Loucy (cell line): ENCODE data around the gene MATK.

Source experiments
- H2AFZ ChIP-seq: fragments of 200-600 bp; sonication (generic); 2 replicates; pipeline ENCODE4 v1.6.0; 2016; ENCODE audit warnings: antibody characterized with exemption, mild to moderate bottlenecking, low read length, moderate library complexity
- H3F3A ChIP-seq: fragments of 200-600 bp; 2 replicates; pipeline ENCODE4 v1.6.0; 2016; ENCODE audit warnings: antibody characterized with exemption, low read depth, mild to moderate bottlenecking
- H3K27me3 ChIP-seq: fragments of 200-600 bp; sonication (generic); 2 replicates; pipeline ENCODE4 v1.6.1; 2014; ENCODE audit warnings: low read length, mild to moderate bottlenecking; ENCODE audit not compliant: insufficient read depth, poor library complexity, severe bottlenecking
- H3K36me3 ChIP-seq: fragments of 200-600 bp; sonication (generic); 2 replicates; pipeline ENCODE4 v1.6.1; 2016; ENCODE audit warnings: low read length; ENCODE audit not compliant: insufficient read depth
- H3K4me1 ChIP-seq: fragments of 200-600 bp; sonication (generic); 2 replicates; pipeline ENCODE4 v1.5.1; 2014; ENCODE audit warnings: low read length, mild to moderate bottlenecking; ENCODE audit not compliant: insufficient read depth, poor library complexity, severe bottlenecking
- H3K4me2 ChIP-seq: fragments of 200-600 bp; sonication (generic); 2 replicates; pipeline ENCODE4 v1.6.0; 2014; ENCODE audit warnings: antibody characterized with exemption, low read length, low read depth, mild to moderate bottlenecking; ENCODE audit not compliant: poor library complexity, severe bottlenecking
- H3K4me3 ChIP-seq: fragments of 200-600 bp; sonication (generic); 2 replicates; pipeline ENCODE4 v1.5.1; 2014; ENCODE audit warnings: low read length, mild to moderate bottlenecking, mixed read lengths; ENCODE audit not compliant: poor library complexity, severe bottlenecking
- H3K79me2 ChIP-seq: fragments of 200-600 bp; sonication (generic); 2 replicates; pipeline ENCODE4 v1.6.1; 2014; ENCODE audit warnings: low read length; ENCODE audit not compliant: insufficient read depth
- H3K9ac ChIP-seq: fragments of 200-600 bp; sonication (generic); 2 replicates; pipeline ENCODE4 v1.6.0; 2014; ENCODE audit warnings: mild to moderate bottlenecking, low read depth, low read length, moderate library complexity; ENCODE audit not compliant: poor library complexity, severe bottlenecking
- H3K9me2 ChIP-seq: fragments of 200-600 bp; sonication (generic); replicated peaks from 2 replicates; pipeline ENCODE4 v1.6.1; 2016; ENCODE audit warnings: low read depth, low read length, mixed read lengths
- H3K9me3 ChIP-seq: fragments of 200-600 bp; sonication (generic); 2 replicates; pipeline ENCODE4 v1.6.1; 2014; ENCODE audit warnings: mild to moderate bottlenecking, antibody characterized with exemption, low read length, low read depth; ENCODE audit not compliant: insufficient read depth
- H4K20me1 ChIP-seq: fragments of 200-600 bp; sonication (generic); 2 replicates; pipeline ENCODE4 v1.6.0; 2014; ENCODE audit warnings: antibody characterized with exemption, low read length, mild to moderate bottlenecking; ENCODE audit not compliant: insufficient read depth, poor library complexity, severe bottlenecking
- EZH2phosphoT487 ChIP-seq: fragments of 200-600 bp; IDR thresholded peaks from 2 replicates; pipeline ENCODE4 v1.6.1; 2018; ENCODE audit warnings: antibody characterized with exemption, mild to moderate bottlenecking, moderate library complexity, borderline replicate concordance
- TF ChIP-seq, protein P1 (sequence below): fragments of 200-600 bp; sonication (generic); conservative IDR thresholded peaks from 2 replicates; pipeline ENCODE4 v1.5.1; 2014; ENCODE audit warnings: mild to moderate bottlenecking, antibody characterized with exemption, low read length

MATK gene

DNA sequence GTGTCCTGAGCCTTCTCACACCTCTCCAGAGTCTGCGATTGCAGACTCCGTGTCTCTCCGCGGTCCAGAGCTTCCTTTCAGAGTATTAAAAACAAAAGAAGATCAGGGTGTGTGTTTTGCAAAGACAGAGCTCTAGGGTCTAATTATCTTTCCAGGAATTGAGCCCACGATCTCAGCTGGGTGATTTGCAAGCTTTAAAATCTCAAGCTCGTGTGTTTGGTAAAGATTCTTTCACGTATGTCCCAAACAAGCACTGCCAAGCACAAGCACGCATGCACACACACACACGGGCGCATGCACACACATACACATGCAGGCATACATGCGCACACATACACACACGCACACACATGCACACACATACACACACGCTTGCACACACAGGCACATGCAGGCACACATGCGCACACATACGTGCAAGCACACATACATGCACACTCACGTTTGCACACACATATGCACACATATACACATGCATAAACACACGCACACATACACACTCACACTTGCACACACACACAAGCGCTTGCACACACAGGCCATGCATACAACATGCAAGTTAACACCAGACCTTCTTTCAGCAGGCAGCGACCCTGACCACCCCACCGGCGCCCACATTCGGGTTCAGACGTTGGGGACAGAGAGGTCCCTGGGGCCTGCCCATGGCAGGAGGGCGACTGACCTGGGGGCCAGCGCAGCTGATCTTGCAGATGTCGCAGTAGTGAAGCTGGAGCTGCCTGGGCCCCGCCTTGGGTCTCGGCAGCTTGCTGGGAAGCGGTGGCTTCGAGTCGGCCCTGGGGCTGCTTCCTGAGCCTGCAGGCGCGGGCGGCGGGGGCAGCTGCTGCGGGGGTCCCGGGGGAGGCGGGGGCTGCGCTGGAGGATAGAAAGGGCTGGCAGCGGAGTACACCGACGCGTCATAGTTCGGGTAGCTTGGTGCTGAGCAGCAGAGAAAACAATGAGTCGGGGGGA, 44.7 kb upstream of the MATK start:
- no peak overlapping the region for H3K4me3 ChIP-seq
- H3K9me3 ChIP-seq, result no peaks in the 10 kb centered on the region
- no peak overlapping the region for H3K9ac ChIP-seq
- H3K9me2 ChIP-seq, result no peaks in the 10 kb centered on the region
- H3K4me2 ChIP-seq, result no peak overlapping the region
- H3K27me3 ChIP-seq, result no peaks in the 10 kb centered on the region
- H3K36me3 ChIP-seq, result no peaks in the 10 kb centered on the region
- H4K20me1 ChIP-seq, result no peaks in the 10 kb centered on the region
- H3K4me1 ChIP-seq, result no peaks in the 10 kb centered on the region
- no peaks in the 10 kb centered on the region for H3K79me2 ChIP-seq
- no peak overlapping the region for H2AFZ ChIP-seq
- TF ChIP-seq, protein P1, sequence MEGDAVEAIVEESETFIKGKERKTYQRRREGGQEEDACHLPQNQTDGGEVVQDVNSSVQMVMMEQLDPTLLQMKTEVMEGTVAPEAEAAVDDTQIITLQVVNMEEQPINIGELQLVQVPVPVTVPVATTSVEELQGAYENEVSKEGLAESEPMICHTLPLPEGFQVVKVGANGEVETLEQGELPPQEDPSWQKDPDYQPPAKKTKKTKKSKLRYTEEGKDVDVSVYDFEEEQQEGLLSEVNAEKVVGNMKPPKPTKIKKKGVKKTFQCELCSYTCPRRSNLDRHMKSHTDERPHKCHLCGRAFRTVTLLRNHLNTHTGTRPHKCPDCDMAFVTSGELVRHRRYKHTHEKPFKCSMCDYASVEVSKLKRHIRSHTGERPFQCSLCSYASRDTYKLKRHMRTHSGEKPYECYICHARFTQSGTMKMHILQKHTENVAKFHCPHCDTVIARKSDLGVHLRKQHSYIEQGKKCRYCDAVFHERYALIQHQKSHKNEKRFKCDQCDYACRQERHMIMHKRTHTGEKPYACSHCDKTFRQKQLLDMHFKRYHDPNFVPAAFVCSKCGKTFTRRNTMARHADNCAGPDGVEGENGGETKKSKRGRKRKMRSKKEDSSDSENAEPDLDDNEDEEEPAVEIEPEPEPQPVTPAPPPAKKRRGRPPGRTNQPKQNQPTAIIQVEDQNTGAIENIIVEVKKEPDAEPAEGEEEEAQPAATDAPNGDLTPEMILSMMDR, result no peak
- TF ChIP-seq EZH2phosphoT487, result no peak
- no peaks in the 10 kb centered on the region for H3F3A ChIP-seq

DNA sequence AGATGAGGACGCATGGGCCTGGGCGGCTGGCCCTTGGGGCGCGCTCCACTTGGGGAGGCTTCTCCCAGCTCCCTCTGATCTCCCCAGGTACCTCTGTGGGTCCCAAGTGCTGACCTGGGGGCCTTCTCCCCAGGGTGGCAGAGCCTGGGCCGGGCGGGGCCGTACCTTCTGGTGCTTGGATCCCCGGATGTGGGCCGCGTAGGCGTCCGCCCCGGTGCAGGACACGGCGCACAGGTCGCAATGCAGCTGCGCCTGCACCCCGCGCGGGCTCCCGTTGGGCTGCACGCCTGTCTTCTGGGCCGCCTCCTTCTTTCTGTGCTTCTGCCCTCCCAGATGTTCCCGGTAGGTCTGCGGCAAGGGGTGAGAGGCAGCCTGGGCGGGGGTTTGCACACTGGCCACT, 41.1 kb upstream of the MATK start:
- TF ChIP-seq, protein P1, result no peak
- no peak for TF ChIP-seq EZH2phosphoT487
- H3K27me3 ChIP-seq, result no peaks in the 10 kb centered on the region
- H3K4me1 ChIP-seq, result no peaks in the 10 kb centered on the region

DNA sequence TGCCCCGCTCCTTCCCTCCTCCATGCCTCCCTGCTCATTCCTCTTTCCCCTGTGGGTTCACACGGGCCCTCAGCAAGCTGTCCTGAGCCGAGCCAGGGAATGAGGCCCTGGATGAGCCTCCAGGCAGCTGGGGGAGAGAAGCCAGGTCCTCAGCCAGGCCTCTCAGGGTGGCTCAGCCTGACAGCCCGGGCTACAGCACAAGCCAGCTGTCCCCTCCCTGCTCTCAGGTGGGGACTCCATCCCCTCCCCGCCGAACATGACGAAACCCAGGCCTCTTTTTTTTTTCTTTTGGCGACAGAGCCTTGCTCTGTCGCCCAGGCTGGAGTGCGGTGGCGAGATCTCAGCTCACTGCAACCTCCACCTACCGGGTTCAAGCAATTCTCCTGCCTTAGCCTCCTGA, 40.0 kb upstream of the MATK start:
- Histone ChIP-seq H3K4me1 (peaks cover 6% of the 10 kb centered on the region), H2AFZ (no peak overlapping the region), H3K27me3 (no peaks in the 10 kb centered on the region)

More for the DNA sequence above, 41.1 kb upstream of the MATK start:
- H3K4me3 ChIP-seq, result no peak overlapping the region
- no peak overlapping the region for H3K9ac ChIP-seq
- H3K36me3 ChIP-seq, result no peaks in the 10 kb centered on the region
- H2AFZ ChIP-seq, result no peak overlapping the region
- H3F3A ChIP-seq, result no peaks in the 10 kb centered on the region
- H3K4me2 ChIP-seq, result no peak overlapping the region
- H3K9me3 ChIP-seq, result no peaks in the 10 kb centered on the region
- no peaks in the 10 kb centered on the region for H3K79me2 ChIP-seq
- H3K9me2 ChIP-seq, result no peaks in the 10 kb centered on the region
- H4K20me1 ChIP-seq, result no peaks in the 10 kb centered on the region

More for the DNA sequence above, 40.0 kb upstream of the MATK start:
- H3K9ac ChIP-seq, result no peak overlapping the region
- no peak for TF ChIP-seq EZH2phosphoT487
- TF ChIP-seq, protein P1, result no peak
- no peaks in the 10 kb centered on the region for H3F3A ChIP-seq
- H3K9me2 ChIP-seq, result no peaks in the 10 kb centered on the region
- no peaks in the 10 kb centered on the region for H3K36me3 ChIP-seq
- H4K20me1 ChIP-seq, result no peaks in the 10 kb centered on the region
- H3K9me3 ChIP-seq, result no peaks in the 10 kb centered on the region
- no peaks in the 10 kb centered on the region for H3K79me2 ChIP-seq
- no peak overlapping the region for H3K4me2 ChIP-seq
- no peak overlapping the region for H3K4me3 ChIP-seq
